ENCODE data around the gene NELL2.

GRCh38 chr12:44546060-44546459, 330.1 kb downstream of the NELL2 start:
- no peak for TF ChIP-seq POLR2A (IDR thresholded peaks at IDR 0.05)
- TF ChIP-seq CTCF (IDR thresholded peaks at IDR 0.05): no peak
